ENCODE measurements around the gene CDIP1. TPM values are rescaled to one million over a fixed set of nuclear protein-coding genes. Genes with fewer than 3 reads are reported as not detected.

Gene CDIP1
- polyA plus RNA-seq, 10 donors: 27.5 to 44.6 (median 37.6) TPM

DNA sequence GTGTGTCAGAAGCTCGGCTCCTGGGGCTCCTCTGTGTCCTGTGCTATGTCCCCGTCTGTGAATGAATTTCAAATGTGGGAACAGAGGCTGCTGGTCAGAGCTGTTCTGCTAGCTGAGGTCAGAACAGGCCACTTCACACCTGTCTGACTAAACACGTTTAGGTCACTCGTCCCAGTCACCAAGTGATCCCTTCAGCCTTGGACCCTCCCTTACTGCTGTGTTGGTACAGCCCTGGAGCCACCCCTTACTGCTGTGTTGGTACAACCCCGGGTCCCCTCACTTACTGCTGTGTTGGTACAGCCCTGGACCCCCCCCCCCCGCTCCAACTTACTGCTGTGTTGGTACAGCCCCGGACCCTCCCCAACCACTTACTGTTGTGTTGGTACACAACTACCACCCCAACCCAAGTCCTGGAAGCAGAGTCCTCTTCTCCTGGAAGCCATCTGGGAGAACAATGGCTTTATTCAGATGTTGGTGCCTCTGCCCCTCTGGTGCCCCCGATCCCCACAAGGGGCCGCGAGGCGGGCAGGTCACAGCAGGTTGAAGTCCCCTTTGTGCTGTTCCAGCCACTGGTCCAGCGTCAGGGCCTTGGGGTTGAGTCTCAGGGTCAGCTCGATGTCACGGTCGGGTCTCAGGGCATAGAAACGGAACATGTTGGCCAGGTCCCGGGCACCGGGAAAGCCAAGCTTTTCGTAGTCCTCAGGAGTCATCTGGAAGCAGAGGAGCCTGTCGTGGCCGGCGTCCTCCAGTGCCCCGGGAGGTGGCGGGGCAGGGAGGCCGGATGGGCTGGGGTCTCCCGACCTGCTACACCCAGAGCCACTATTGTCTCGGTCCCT, 77.1 kb downstream of the CDIP1 start:
- no peak for DNase-seq

DNA sequence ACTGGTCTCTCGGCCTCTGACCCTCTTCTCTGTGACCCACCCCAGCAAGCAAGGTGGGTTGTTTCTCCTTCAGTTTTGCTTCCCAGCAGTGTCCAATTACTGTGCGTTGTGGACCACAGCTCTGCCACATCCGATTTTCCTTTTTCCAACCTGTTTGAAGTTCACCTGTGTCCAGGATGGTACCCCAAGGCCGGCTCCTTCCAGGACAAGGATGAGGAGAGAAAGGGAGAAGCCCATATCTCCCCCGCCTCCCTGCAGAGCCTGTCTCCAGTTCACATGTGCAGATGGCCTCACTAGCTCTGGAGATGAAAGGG, 77.7 kb downstream of the CDIP1 start:
- DNase-seq: no peak

Other genes starting within 250 kb of the CDIP1 start
- 10 to 100 TPM; 14.8 to 30.7 (median 22.6) TPM for gene GLIS2, start 222.7 kb downstream of the CDIP1 start, polyA plus RNA-seq (ENCODE audit: insufficient read length in 10 of 10)
- 10 to 100 TPM; 20.4 to 31.1 (median 22.2) TPM for gene PAM16, start 187.5 kb downstream of the CDIP1 start, polyA plus RNA-seq (ENCODE audit: insufficient read length in 10 of 10)
- gene VASN, start 166.9 kb downstream of the CDIP1 start, polyA plus RNA-seq (ENCODE audit: insufficient read length in 10 of 10): 10 to 100 TPM in 8 of 10 donors, 1 to 10 TPM in 2; 9.5 to 26.6 (median 14.3) TPM
- 10 to 100 TPM; 16.0 to 30.4 (median 22.4) TPM for gene CORO7, start 122.2 kb downstream of the CDIP1 start, polyA plus RNA-seq (ENCODE audit: insufficient read length in 10 of 10)
- 10 to 100 TPM; 24.2 to 32.7 (median 28.2) TPM for gene DNAJA3, start 112.9 kb downstream of the CDIP1 start, polyA plus RNA-seq (ENCODE audit: insufficient read length in 10 of 10)
- 10 to 100 TPM in 9 of 10 donors, 1 to 10 TPM in 1; 9.8 to 25.0 (median 14.1) TPM for gene NMRAL1, start 64.1 kb downstream of the CDIP1 start, polyA plus RNA-seq (ENCODE audit: insufficient read length in 10 of 10)
- 10 to 100 TPM; 32.6 to 51.2 (median 38.7) TPM for gene HMOX2, start 62.4 kb downstream of the CDIP1 start, polyA plus RNA-seq (ENCODE audit: insufficient read length in 10 of 10)
- gene C16orf96, start 17.6 kb upstream of the CDIP1 start, polyA plus RNA-seq (ENCODE audit: insufficient read length in 10 of 10): under 1 TPM; 0.14 to 0.76 (median 0.56) TPM
- gene UBALD1, start 76.1 kb upstream of the CDIP1 start, polyA plus RNA-seq (ENCODE audit: insufficient read length in 10 of 10): 10 to 100 TPM; 12.5 to 22.3 (median 16.2) TPM
- gene MGRN1, start 86.1 kb upstream of the CDIP1 start, polyA plus RNA-seq (ENCODE audit: insufficient read length in 10 of 10): 10 to 100 TPM; 30.9 to 42.7 (median 36.9) TPM
- gene NUDT16L1, start 154.8 kb upstream of the CDIP1 start, polyA plus RNA-seq (ENCODE audit: insufficient read length in 10 of 10): 10 to 100 TPM; 15.9 to 28.0 (median 21.2) TPM
- gene ANKS3, start 195.5 kb upstream of the CDIP1 start, polyA plus RNA-seq (ENCODE audit: insufficient read length in 10 of 10): 10 to 100 TPM in 9 of 10 donors, 1 to 10 TPM in 1; 9.7 to 22.3 (median 13.8) TPM
- gene DNAAF8, start 195.8 kb upstream of the CDIP1 start, polyA plus RNA-seq (ENCODE audit: insufficient read length in 10 of 10): 1 to 10 TPM in 1 of 10 donors, under 1 TPM in 9; 0.35 to 1.0 (median 0.71) TPM
- gene ZNF500, start 228.4 kb upstream of the CDIP1 start, polyA plus RNA-seq (ENCODE audit: insufficient read length in 10 of 10): 10 to 100 TPM in 3 of 10 donors, 1 to 10 TPM in 7; 7.1 to 11.9 (median 8.8) TPM
- 1 to 10 TPM in 1 of 10 donors, not detected in 9; 9.8 TPM for gene SEPTIN12, start 249.6 kb upstream of the CDIP1 start, polyA plus RNA-seq (ENCODE audit: insufficient read length in 10 of 10)

Measured in muscle of back (tissue), 11 donors.